Small intestine (tissue), 7 donors: ENCODE results near the gene AK5. TPM values are rescaled to one million over a fixed set of nuclear protein-coding genes. Genes with fewer than 3 reads are reported as not detected.

Experiments
- DNase-seq, 2 donors: peaks; one replicate each; pipeline versions ENCODE4 v3.0.0 to v3.0.0-alpha.2; 2013
- FAIRE-seq: peaks from 2 replicates; lab custom pipeline; 2012; peaks lifted over from hg19 to GRCh38; lab: Jason Lieb, UNC
- H3K27ac ChIP-seq, 3 donors: one replicate each; pipeline ENCODE4 v1.5.1; 2013; ENCODE audit warnings: low read length in 2 of 3, mild to moderate bottlenecking in 2 of 3, control low read depth in 1 of 3, inconsistent platforms in 1 of 3, low read depth in 1 of 3, moderate library complexity in 1 of 3
- H3K27me3 ChIP-seq, 3 donors: one replicate each; pipeline ENCODE4 v1.6.1; 2013; ENCODE audit warnings: low read length in 3 of 3, inconsistent platforms in 1 of 3; ENCODE audit not compliant: control insufficient read depth in 3 of 3, insufficient read depth in 3 of 3
- H3K36me3 ChIP-seq, 3 donors: one replicate each; pipeline ENCODE4 v1.6.1; 2013; ENCODE audit warnings: low read length in 3 of 3, inconsistent platforms in 1 of 3, low read depth in 1 of 3, mild to moderate bottlenecking in 1 of 3, moderate library complexity in 1 of 3; ENCODE audit not compliant: control insufficient read depth in 3 of 3, insufficient read depth in 2 of 3
- H3K4me1 ChIP-seq, 3 donors: one replicate each; pipeline ENCODE4 v1.6.1; 2013; ENCODE audit warnings: low read length in 2 of 3, inconsistent platforms in 1 of 3, low read depth in 1 of 3, mild to moderate bottlenecking in 1 of 3, moderate library complexity in 1 of 3; ENCODE audit not compliant: control insufficient read depth in 3 of 3, insufficient read depth in 2 of 3
- H3K4me3 ChIP-seq, 3 donors: one replicate each; pipeline ENCODE4 v1.5.1; 2013; ENCODE audit warnings: low read length in 3 of 3, control low read depth in 1 of 3, inconsistent platforms in 1 of 3, low read depth in 1 of 3, mild to moderate bottlenecking in 1 of 3, moderate library complexity in 1 of 3
- H3K9me3 ChIP-seq, 2 donors: one replicate each; pipeline ENCODE4 v1.6.1; 2013; ENCODE audit warnings: low read depth in 1 of 2, low read length in 1 of 2; ENCODE audit not compliant: control insufficient read depth in 2 of 2, insufficient read depth in 1 of 2
- WGBS, 3 donors: extraction: QIAGEN DNeasy Blood & Tissue Kit; methylation state at CpG; one replicate each; pipeline ENCODE4 v1.1.7; 2013; 5-methylcytosine and 5-hydroxymethylcytosine counted together
- polyA plus RNA-seq, 4 donors: library from polyadenylated mRNA; stranded (reverse) in 3 of 4; unstranded in 1 of 4; fragments of 200-250 nt in 3 of 4; fragments of 120-200 nt in 1 of 4; gene quantifications; one replicate each; pipeline versions ENCODE4 v1.2.1 to v1.2.3, GENCODE V29; 2013
- donor health status: healthy with polysubstance abuse.
- donor health status: control.
- donor health status: control.
- donor health status: Bipolar disorder and iron deficiency.
- donor health status: healthy.

AK5 gene
- polyA plus RNA-seq, 4 donors, result 0.27 to 2.6 (median 0.61) TPM; not detected in 1

DNA sequence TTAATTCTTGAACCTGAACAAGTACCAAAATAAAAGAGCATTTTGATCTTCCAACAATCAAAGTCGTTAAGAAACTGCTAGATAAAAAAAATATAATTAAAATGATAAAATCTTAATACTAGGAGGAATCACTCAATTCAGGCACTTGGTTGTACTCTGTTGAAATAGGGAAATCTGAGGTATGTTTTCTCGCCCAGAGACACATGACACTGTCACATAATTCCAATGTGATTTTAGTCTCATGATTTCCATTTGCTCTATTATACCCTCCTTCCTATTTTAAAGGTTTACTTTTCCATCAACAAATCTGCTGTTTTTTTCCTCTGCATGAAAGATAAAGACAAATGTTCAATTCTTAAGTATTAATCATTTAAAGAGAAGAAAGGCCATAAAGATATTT, 303.1 kb downstream of the AK5 start:
- DNase-seq, result no peak
- Histone ChIP-seq H3K27ac (no peak overlapping the region), H3K9me3 (no peaks in the 10 kb centered on the region), H3K27me3 (no peaks in the 10 kb centered on the region), H3K36me3 (peaks cover 0 to 19% (median 2%) of the 10 kb centered on the region in 3 donors), H3K4me1 (no peaks in the 10 kb centered on the region), H3K4me3 (no peak overlapping the region)
- WGBS, 3 donors, result 70 to 87% (median 79%) methylated on average over 2 of the region's 2 CpGs
- FAIRE-seq, result no peak

DNA sequence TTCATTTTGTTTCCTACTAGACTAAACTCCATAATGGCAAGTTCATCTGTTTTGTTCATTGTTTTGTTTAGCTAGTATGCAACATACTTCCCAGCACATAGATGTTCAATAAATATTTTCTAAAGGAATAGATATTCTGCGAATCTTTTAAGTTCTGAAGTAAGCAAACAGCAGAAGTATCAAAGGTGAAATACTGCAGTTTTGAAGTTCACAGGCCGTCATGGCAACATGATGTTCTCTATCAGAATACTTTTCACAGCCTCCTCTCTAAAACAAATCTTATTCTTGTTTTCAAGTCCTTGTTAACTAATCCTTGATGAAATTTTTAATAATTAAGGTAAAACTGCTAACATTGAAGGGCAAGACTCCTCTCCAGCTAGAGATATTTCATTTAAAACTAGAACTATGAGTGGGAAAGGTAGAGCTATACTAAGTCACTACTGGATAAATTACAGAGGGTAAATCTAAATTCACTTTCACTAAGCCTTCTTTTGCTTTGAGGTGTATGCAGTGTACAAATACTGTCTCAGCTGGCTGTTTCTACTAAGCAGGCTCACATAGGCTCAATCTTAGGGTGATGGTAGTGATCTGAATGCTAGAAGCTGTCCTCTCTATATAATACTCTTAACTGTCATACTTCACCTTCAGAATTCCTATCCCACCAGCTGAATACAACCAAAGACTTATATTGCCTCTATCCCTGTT, 303.9 kb downstream of the AK5 start:
- Histone ChIP-seq H3K27ac (no peak overlapping the region), H3K4me3 (no peak overlapping the region), H3K27me3 (no peaks in the 10 kb centered on the region), H3K9me3 (no peaks in the 10 kb centered on the region), H3K36me3 (peaks cover 0 to 18% (median 2%) of the 10 kb centered on the region in 3 donors), H3K4me1 (no peaks in the 10 kb centered on the region)
- FAIRE-seq (no peak), DNase-seq (no peak)
- 74 to 81% (median 78%) methylated on average over 2 of the region's 2 CpGs for whole genome bisulfite sequencing, 3 donors

DNA sequence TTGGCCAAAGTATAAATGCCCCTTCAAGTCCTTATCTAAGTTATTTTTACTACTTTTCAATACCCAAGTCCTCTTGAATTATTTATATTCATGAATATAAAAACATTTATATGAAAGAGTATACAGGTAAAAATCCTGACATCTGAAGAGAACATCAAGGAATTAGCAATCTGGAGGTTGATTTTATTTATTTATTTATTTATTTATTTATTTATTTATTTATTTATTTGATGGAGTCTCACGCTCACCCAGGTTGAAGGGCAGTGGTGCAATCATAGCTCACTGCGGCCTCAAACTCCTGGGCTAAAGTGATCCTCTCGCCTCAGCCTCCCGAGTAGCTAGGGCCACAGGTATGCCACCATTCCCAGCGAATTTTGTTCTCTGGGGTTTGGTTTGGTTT, 307.4 kb downstream of the AK5 start:
- DNase-seq (no peak), FAIRE-seq (no peak)
- Histone ChIP-seq H3K27me3 (no peaks in the 10 kb centered on the region), H3K4me3 (no peak overlapping the region), H3K27ac (no peak overlapping the region), H3K36me3 (peaks cover 0 to 17% (median 0%) of the 10 kb centered on the region in 3 donors), H3K9me3 (no peaks in the 10 kb centered on the region), H3K4me1 (no peaks in the 10 kb centered on the region)
- WGBS, 3 donors, result 89 to 100% (median 97%) methylated on average over 5 of the region's 5 CpGs

DNA sequence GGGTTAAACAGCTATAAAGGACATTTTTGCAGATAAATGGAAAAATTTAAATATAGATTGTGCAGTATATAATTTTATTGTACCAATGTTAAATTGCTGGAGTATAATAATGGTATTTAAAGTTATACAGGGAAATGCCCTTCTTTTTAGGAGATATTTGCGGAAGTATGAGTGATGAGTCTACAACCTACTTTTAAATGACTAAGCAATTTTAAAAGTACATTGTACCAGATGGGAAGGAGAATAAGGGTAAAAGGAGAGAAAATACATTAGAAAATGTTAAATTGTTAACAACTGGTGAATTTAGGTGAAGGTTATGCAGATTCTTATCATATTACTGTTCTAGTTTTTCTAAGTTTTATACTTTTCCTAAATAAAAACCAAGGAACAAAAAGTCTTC, 308.8 kb downstream of the AK5 start:
- no peaks in the 10 kb centered on the region for H3K9me3 ChIP-seq
- no peak overlapping the region for H3K27ac ChIP-seq
- DNase-seq (no peak), FAIRE-seq (no peak)
- WGBS, 3 donors, result 93 to 97% (median 95%) methylated on average over 1 of the region's 1 CpG
- no peak overlapping the region for H3K4me3 ChIP-seq
- H3K36me3 ChIP-seq, result peaks cover 0 to 17% (median 0%) of the 10 kb centered on the region in 3 donors
- no peaks in the 10 kb centered on the region for H3K27me3 ChIP-seq
- H3K4me1 ChIP-seq, result no peaks in the 10 kb centered on the region

DNA sequence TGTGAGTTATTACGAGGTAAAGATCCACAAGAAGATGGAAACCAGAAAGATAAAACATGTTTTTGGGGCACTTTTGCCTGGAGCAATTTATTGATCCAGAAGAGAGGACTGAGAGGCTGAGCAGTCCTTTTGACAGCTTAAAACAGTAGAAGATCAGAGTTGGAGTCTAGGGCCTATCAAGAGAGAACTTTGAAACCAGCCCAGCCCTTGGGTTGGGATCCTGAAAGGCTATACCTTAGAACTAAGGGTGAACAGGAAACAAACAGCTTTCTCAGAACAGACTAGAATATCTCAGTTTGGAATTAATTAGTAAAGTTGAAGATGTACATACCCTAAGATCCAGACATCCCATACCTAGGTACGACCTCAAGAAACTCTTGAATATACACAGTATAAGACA, 311.1 kb downstream of the AK5 start:
- Histone ChIP-seq H3K9me3 (no peaks in the 10 kb centered on the region), H3K4me3 (no peak overlapping the region), H3K36me3 (peaks cover 0 to 14% (median 0%) of the 10 kb centered on the region in 3 donors), H3K27me3 (no peaks in the 10 kb centered on the region), H3K27ac (no peak overlapping the region), H3K4me1 (no peaks in the 10 kb centered on the region)
- WGBS, 3 donors, result 92 to 98% (median 96%) methylated on average over 2 of the region's 2 CpGs
- FAIRE-seq, result no peak
- DNase-seq, result peak in 1 of 2 donors; percentile 46

GRCh38 chr1:77594366-77595112, 312.7 kb downstream of the AK5 start:
- no peaks in the 10 kb centered on the region for H3K9me3 ChIP-seq
- no peaks in the 10 kb centered on the region for H3K27me3 ChIP-seq
- no peak overlapping the region for H3K4me3 ChIP-seq
- H3K27ac ChIP-seq, result no peak overlapping the region
- no peaks in the 10 kb centered on the region for H3K4me1 ChIP-seq
- DNase-seq (no peak), FAIRE-seq (no peak)
- peaks cover 0 to 7% (median 0%) of the 10 kb centered on the region in 3 donors for H3K36me3 ChIP-seq
- WGBS, 3 donors, result 58 to 92% (median 64%) methylated on average over 1 of the region's 1 CpG

- Histone ChIP-seq H3K27ac (no peak overlapping the region), H3K36me3 (no peaks in the 10 kb centered on the region), H3K4me1 (no peaks in the 10 kb centered on the region), H3K9me3 (no peaks in the 10 kb centered on the region), H3K27me3 (no peaks in the 10 kb centered on the region), H3K4me3 (no peak overlapping the region)
- FAIRE-seq (no peak), DNase-seq (no peak)
- WGBS, 3 donors, result 96 to 100% (median 96%) methylated on average over 1 of the region's 1 CpG
Observed at GRCh38 chr1:77597310-77597709, 315.5 kb downstream of the AK5 start.

DNA sequence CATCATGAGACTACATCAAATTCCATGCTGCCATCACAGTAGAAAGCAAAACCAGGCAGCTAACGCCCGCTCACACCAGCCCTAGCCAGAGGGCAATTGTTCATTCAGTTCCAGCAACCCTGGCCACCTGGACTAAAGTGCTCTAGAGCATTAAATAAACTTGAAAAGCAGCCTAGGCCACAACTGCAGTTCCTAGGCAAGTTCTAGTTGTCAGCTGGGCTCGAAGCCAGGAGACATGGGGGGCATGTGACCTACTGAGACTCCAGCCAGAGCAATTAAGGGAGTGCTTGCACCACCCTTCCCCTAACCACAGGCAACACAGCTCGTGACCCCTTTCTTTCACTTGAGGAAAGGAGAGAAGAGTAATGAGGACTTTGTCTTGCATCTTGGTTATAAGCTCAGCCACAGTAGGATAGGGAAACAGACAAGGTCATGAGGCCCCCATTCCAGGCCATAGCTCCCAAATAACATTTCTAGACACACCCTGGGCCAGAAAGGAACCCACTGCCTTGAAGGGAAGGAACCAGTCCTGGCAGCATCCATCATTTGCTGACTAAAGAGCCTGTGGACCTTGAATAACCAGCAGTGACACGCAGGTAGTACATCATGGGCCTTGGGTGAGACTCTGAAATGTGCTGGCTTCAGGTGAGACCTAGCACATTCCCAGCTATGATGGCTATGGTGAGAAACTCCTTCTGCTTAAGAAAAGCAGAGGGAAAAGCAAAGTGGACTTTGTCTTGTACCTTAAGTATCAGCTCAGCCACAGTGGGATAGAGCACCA, 323.6 kb downstream of the AK5 start:
- no peak for FAIRE-seq
- no peak overlapping the region for H3K27ac ChIP-seq
- WGBS, 3 donors, result 71 to 79% (median 78%) methylated on average over 5 of the region's 5 CpGs
- peaks cover 0 to 4% (median 0%) of the 10 kb centered on the region in 3 donors for H3K4me1 ChIP-seq
- H3K9me3 ChIP-seq, result no peaks in the 10 kb centered on the region
- H3K36me3 ChIP-seq, result peaks cover 0 to 17% (median 0%) of the 10 kb centered on the region in 3 donors
- peak in 1 of 2 donors; percentile 39 for DNase-seq
- no peaks in the 10 kb centered on the region for H3K27me3 ChIP-seq
- no peak overlapping the region for H3K4me3 ChIP-seq
